ENCODE data around the gene NPIPB2.
"Not testable (repeated sequence)": the region's sequence is repeated elsewhere in the genome, so short reads cannot be mapped to it uniquely, and the experiment has no call there.

The NPIPB2 gene

DNA sequence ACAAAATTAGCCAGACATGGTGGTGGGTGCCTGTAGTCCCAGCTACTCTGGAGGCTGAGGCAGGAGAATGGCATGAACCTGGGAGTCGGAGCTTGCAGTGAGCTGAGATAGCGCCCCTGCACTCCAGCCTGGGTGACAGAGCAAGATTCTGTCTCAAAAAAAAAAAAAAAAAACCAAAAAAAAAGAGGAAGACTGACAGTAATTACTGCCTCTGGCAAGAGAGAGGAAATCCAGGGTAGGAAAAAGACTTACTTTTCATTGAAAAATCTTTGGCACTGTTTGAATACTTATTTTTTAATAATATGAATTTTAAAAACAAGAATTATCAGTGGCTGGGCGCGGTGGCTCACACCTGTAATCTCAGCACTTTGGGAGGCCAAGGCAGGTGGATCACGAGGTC lies 20.6 kb upstream of the NPIPB2 start:
- not testable (repeated sequence) for DNase-seq

DNA sequence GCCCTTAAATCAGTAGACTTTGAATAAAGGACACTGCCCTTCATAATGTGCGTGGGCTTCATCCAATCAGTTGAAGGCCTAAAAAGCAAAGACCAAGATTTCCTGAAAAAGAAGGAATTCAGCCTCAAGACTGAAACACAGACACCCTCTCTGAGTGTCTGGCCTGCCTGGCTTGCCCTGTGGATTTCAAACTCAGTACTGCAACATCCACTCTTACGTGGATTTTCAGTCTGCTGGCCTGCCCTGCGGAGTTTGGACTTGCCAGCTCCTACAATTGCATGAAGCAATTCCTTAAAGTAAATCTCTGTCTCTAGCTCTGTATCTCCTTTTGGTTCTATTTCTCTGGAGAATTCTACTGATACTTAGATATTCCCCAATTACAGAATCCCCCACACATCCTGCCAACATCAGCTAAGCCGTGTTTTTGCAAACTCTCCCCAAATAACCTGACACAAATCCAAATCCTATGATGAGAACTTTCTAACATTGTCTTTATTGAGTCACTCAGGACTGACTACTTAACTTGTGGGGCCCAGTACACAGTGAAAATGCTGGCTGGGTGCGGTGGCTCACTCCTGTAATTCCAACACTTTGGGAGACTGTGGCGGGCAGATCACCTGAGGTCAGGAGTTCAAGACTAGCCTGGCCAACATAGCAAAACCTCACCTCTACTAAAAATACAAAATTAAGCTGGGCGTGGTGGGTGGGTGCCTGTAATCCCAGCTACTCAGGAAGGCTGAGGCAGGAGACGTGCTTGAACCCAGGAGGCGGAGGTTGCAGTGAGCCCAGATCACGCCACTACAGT lies 15.9 kb upstream of the NPIPB2 start:
- no peak for DNase-seq

DNA sequence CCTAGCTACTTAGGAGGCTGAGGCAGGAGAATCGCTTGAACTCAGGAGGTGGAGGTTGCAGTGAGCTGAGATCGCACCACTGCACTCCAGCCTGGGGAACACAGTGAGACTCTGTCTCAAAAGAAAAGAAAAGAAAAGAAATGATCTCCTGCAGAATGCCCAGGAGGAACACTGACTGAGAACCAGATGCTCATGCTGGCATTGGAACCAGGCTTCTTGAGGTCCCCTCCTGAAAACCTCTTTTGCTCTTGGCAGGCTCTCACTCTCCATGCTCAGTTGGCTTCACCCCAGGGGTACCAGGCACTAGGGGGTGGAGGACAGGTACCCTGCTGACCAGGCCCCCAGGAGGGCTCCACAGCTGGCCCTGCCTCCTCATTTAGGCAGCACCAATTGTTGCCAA lies 14.7 kb upstream of the NPIPB2 start:
- DNase-seq, result no peak

DNA sequence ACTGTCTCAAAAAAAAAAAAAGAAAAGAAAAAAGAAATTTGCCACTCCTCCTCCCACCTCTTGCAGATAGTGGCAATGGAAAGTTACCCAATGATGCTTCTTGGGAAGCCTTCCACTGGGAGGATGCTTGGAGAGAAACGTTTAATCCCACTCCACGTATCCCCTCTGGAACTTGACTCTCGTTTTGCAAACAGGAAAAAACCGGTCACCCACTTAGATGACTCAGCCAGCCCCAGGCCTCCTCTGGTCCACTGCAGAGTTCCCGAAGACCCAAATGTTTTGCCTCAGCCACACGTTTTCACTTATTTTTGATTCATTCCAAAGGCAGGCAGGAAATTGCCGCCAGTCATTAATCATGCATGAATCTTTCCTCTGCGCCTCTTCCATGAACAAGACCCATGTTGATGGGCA lies 13.9 kb upstream of the NPIPB2 start:
- DNase-seq, result no peak

DNA sequence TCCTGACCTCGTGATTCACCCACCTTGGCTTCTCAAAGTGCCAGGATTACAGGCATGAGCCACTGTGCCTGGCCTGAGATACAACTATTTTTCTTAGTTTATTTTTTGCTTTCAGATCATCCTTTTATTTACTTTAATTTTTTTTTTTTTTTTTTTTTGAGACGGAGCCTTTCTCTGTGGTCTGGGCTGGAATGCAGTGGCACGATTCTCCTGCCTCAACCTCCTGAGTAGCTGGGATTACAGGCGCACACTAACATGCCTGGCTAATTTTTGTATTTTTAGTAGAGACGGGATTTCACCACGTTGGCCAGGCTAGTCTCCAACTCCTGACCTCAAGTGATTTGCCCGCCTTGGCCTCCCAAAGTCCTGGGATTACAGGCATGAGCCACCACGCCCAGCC lies 11.7 kb upstream of the NPIPB2 start:
- DNase-seq, result not testable (repeated sequence)

DNA sequence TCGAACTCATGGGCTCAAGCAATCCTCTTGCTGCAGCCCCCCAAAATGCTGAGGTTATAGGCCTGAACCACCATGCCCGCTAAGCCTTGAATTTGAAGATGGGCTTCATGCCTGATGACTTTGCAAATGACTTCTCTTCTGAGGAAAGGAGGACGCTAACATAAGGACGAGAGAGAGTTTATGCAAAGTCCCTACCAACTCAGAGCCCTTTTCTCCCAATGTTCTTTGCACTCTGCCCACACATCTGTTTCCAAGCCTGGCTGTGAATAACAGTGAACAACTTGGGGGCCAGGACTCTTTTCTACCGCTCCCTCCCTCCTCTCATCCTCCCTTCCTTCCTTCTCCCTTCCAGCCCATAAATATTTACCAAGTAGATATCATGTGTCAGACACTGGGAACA lies 8.5 kb upstream of the NPIPB2 start:
- DNase-seq, result no peak

DNA sequence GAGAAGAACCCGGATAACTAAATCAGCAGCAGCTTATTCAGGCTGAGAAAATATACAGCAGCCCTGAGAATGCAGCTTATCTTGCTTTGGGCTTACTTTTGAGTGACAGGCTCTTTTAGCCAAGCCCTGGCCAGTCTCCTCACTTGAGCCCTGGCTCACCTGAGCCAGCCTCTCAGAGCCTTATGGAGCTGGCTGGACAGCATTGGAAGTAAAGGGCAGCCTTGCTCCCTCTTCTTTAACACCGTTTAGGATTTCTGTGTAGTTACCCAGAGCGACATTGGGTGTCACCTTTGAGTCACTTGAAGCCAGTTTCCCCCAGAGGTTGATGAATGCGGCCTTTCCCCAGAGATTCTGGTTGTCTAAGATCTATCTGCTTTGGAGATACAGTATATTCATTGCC lies 7.7 kb upstream of the NPIPB2 start:
- peak in 32 of 56 donors; percentile 0 to 75 (median 12) for DNase-seq

DNA sequence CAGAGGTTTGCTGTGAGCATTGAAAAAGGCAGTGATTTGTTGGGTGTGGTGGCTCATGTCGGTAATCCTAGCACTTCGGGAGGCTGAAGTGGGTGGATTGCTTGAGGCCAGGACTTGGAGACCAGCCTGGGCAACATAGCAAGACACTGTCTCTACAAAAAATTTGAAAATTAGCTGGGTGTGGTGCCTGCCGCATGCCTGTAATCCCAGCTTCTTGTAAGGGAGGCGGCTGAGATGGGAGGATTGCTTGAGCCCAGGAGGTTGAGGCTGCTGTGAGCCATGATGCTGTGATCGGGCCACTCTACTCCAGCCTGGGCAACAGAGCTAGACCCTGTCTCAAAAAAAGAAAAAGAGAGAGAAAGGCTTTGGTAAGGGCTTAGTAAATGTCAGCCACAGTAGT lies 7.0 kb upstream of the NPIPB2 start:
- DNase-seq, result no peak

DNA sequence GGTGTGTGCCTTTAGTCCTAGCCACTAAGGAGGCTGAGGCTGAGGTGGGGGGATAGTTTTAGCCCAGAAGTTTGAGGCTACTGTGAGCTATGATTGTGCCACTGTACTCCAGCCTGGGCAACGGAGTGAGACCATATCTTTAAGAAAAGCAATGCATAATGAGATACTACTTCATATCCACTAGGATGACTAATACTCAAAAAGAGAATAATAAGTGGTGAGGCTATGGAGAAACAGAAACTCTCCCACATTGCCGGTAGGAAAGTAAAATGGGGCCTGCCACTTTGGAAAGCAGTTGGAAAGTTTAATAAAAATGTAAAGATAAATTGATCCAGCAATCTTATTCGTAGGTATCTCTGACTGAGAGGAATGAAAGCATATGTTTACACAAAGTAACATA lies 4.6 kb upstream of the NPIPB2 start:
- no peak for DNase-seq

DNA sequence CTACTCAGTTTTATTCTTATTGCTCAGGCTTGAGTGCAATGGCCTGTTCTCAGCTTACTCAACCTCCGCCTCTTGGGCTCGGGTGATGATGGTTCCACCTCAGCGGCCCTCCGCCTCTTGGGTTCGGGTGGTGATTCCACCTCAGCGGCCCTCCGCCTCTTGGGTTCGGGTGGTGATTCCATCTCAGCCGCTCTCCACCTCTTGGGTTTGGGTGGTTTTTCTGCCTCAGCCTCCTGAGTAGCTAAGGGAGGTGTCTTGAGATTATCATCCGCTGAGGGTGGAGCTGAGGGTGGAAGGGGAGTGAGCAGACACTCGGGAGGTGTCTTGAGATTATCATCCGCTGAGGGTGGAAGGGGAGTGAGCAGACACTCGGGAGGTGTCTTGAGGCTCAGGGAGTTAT lies 14.5 kb downstream of the NPIPB2 start:
- not testable (repeated sequence) for DNase-seq

DNA sequence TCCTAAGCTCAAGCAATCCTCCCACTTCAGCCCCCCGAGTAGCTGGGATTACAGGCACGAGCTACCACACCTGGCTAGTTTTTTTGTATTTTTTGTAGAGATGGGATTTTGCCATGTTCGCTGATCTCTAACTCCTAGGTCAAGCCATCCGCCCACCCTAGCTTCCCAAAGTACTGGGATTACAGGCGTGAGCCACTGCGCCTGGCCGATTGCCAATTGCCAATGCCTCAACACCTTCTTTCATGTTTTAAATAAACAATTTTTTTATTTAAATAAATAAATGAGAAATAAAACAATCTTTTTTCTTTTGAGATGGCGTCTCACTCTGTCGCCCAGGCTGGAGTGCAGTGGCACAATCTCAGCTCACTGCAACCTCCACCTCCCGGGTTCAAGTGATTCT lies 17.8 kb downstream of the NPIPB2 start:
- not testable (repeated sequence) for DNase-seq

DNA sequence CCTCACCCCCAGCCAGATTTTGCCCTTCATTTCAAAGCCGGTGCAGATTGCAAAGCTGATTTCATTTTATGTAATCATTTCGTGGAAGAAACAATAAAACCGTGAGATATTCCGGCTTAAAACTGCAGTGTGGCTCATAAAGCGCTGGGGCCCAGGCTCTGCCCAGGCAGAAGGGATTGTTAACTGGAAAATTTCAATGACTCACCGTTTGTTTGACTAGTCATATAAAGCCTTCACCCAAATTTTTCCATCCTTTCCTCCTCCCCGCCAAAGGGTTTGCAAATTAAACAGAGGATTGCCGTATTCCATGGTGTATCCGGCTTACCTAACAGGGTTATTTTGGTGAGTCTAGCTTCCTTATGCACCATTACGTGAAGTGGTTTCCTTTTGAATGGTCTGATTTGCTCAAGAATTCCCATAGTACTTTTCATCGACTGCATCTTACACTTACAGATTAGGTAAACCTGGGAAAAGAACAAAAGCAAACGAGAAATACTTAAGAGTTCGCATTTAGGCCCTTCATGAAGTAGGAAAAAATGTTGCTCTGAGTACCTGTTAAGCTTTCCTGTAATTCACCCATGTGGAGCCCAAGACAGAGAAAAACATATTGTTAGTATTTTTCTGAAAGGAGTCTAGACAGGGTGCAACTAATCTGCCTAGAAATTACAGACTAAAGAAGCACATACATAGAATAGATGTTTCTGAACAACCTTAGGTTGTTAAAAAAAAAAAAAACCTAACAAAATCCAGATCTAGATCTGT lies 25.1 kb downstream of the NPIPB2 start:
- peak in 7 of 56 donors; percentile 7 to 53 (median 31) for DNase-seq

DNA sequence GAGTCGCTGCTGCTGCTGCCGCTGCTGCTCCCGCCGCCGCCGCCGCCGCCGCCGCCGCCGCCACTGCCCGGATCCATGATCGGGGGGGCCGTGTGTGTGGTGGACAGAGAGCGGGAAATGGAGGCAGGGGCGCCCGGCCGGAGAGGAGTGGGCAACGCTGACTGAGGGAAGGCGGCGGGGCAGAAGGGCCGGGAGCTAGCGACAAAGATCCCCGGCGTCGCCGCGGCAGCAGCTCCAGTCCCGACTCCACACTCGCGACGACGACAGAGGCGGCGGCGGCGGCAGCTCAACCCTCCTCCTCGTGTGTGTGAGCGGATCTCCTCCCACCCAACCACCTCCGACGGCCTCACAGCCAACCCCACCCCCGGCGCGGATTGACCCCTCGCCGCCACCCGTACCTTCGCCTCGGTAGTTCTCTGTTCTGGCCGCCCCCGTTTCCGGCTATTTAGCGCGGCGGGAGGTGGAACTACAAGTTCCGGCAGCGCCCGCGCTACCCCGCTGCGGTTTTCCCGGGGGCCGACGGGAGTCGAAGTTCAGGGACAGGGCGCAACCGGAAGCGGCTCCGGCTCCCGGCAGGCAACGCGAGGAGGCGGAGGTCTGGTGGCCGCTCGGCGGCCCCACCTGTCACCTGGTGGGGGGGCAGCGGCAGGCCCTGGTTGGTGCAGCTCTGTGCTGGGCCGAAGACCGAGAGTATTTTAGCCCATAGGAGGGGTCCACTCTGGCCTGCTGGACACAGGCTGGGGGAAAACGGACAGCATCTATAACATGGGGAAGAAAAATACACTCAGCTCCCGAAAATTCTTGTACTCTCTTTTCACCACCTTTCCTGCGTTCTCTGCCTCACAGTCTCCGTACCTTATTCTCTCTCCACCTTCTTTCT lies 26.0 kb downstream of the NPIPB2 start, which contains the start of gene GSPT1:
Gene GSPT1 (minus strand): TSS at position 313 of the 880 bp plus-strand sequence. CDS start 236 bp downstream, at position 77.
- peak; percentile 75 to 99 (median 97) for DNase-seq

DNA sequence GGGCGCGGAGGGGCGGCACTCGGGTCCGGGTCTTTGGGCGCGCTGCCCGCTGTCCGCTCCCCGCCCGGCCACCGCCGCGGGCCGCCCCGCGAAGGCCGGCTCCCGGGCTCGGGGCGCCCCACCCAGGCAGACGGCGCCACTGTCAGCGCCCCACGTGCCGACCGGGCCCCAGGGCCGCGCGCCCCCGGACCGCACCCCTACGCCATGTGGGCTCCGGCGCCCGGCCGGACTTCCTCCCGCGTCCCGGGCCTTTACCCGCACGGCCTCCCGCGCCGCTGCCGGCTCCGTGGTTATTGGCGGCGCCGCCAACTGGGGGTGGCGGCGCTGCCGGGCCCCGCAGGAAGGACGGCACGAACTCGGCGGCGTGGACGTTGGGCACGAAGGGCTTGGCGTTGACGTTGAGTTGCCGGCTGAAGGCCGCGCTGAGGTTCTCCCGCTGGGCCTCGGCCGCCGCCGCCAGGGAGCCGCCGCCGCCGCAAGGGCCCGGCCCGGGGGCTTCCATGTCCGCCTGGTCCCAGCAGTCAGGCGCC lies 26.7 kb downstream of the NPIPB2 start:
- peak in 26 of 56 donors; percentile 21 to 71 (median 48) for DNase-seq

DNA sequence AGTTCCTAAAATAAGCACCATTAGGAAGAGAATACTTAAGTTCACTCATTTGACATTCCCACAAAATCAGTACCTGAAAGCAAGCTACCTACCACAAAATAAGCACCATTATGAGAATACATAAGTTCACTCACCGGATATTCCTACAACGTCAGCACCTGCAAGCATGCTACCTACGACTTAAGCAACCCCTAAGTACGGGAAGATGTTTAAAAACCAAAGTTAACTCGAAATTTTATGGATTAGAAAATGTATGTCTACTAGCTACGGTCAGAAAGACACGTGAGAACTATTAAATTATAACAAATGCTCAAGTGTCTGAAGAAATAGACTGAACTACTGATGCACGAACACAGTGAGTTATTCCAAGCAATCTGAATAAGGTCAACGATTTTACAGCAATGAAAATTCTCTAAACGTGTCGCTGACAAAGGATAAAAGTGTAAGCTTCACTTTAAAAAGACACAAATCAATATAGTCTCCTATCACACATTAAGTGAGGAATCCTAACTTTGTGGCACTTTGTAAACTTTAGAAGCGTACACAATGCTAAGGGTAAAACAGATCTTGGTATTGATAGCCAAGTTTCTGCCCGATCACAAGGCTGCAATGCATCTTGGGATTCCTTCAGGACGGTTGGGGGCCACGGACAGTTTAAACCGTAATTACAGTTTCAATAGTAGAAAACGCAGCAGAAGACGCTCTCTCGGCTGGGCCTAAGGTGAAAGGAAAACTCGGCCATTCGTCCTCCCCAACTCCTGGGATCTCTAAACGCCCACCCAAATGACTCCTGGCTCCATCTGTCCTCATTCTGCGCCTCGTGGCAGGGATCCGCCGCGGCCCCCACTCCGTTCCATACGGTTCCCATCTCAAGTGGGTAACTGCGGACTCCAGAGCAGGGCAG lies 27.4 kb downstream of the NPIPB2 start:
- peak in 15 of 56 donors; percentile 1 to 51 (median 29) for DNase-seq

DNA sequence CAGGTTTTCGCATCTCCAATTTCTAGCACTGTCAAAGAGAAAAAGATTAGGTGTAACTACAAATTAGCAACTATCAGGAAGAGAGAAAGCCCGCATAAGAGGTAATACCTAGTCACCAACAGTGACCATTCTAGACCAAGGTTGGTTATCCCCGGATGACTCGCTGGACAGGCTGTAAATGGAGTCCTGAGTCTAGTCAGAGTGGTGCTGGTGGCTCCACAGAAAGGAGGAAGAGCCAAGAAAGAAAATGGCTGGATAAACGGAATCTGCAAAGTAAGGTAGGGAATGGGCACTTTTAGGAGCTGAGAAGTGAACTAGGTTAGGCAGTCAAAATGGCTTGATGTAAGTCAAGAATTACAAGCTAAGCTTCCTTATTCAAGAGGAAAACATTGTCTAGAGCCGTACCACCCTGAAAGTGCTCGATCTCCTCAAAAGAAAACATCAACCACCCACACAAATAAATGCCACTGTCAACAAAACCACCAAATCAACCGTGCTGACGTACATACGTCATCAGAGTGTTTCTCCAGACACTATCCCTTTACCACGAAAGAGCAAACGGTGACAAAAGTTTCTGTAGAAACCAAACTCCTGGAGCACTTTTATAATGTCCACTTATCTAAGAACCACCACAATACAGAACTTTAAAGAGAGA lies 28.3 kb downstream of the NPIPB2 start:
- DNase-seq, result no peak

DNA sequence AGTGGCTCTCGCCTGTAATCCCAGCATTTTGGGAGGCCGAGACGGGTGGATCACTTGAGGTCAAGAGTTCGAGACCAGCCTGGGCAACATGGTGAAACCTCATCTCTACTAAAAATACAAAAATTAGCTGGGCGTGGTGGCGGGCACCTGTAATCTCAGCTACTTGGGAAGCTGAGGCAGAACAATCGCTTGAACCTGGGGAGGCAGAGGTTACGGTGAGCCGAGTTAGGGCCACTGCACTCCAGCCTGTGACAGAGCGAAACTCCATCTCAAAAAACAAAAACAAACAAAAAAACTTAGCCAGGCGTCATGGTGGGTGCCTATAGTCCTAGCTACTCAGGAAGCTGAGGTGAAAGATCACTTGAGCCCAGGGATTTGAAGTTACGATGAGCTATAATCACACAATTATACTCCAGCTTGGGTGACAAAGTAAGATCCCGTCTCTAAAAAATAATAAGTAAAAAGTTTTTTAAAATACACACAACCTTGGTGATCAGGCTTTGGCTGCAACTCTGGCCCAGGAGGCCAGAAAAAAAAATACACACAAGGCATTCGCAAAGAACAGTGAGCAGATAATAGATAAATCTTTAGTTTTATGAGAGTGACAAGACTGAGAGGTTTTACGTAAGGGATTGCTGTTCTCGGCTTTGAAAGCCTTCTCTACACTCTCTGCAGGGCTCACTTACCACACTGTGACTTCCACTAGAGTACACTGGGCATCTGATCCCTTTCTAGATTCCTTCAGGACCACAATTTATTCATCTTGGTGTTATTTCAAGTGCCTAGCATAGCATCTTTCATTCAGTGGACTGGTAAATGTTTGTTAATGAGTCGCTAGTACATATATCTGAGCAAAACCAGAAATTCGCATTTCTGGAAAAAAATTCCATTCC lies 31.9 kb downstream of the NPIPB2 start:
- DNase-seq, result no peak

DNA sequence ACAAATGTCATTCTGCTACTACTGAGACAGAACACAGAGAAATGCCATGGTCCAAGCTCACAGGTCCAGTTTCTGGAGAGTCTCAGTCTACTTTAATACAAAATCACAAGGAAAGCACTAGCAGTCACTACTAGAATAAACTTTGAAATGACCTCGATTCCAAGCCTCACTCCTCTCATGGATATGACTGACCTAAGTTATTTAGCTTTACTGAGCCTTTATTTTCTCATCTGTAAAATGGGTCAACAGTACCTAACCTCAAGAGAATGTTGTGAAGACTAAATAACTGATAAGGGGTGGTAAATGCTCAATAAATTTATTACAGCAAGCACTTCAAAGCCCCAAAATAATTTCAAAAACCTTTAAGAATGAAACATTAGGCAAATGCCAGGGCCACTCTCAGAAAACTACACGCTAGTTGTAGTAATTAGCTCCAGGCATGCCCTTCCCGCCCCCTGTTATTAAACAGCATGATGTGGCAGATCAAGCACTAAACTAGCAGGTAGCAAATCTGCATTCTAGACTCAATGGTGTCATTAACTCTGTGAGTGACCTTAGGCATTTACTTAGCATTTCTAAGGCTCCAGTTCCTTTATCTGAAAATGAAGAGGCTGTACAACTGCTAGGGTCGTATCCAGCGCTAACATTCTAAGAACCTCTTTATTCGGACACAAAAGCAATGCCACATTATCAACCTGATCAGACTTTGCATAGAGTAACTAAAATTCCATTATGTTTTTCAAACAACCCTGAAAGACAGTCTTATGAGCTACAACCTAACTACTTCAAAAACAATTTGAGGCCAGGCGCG lies 34.5 kb downstream of the NPIPB2 start:
- DNase-seq, result no peak
